Uterus (tissue), 4 donors: Measurements from ENCODE around the gene NUMA1. TPM values are rescaled to one million over a fixed set of nuclear protein-coding genes. Genes with fewer than 3 reads are reported as not detected.

ENCODE experiments used
- DNase-seq, 2 donors: peaks; one replicate each; pipeline ENCODE4 v3.0.0-alpha.2; 2019 to 2020
- H3K27ac ChIP-seq, 2 donors: fragments of 200-600 bp; sonication (generic); 1 replicate in 1 of 2; 2 replicates in 1 of 2; pipeline ENCODE4 v1.5.1; 2016 to 2018
- H3K27me3 ChIP-seq, 2 donors: fragments of 200-600 bp; sonication (generic); one replicate each; pipeline ENCODE4 v1.5.1; 2018 to 2019; ENCODE audit warnings: control low read depth in 1 of 2
- H3K36me3 ChIP-seq, 2 donors: fragments of 200-600 bp; sonication (generic); one replicate each; pipeline ENCODE4 v1.5.1; 2019; ENCODE audit warnings: control low read depth in 1 of 2
- H3K4me1 ChIP-seq, 2 donors: fragments of 200-600 bp; sonication (generic); one replicate each; pipeline ENCODE4 v1.5.1; 2018 to 2019; ENCODE audit warnings: control low read depth in 1 of 2
- H3K4me3 ChIP-seq, 2 donors: fragments of 200-600 bp; sonication (generic); 1 replicate in 1 of 2; 2 replicates in 1 of 2; pipeline ENCODE4 v1.5.1; 2018 to 2019; ENCODE audit warnings: mild to moderate bottlenecking in 1 of 2
- H3K9me3 ChIP-seq, 2 donors: fragments of 200-600 bp; sonication (generic); one replicate each; pipeline ENCODE4 v1.5.1; 2019; ENCODE audit warnings: control low read depth in 1 of 2
- POLR2A ChIP-seq, 2 donors: fragments of 450-650 bp; IDR thresholded peaks; one replicate each; pipeline ENCODE4 v1.6.1; 2016; ENCODE audit warnings: antibody characterized with exemption in 2 of 2, mild to moderate bottlenecking in 1 of 2, moderate library complexity in 1 of 2
- intact Hi-C: fragments of 100-400 bp; cut with DNase I; formaldehyde crosslinking; loops from one replicate; pipeline ENCODE4 v1.15.1; 2023; ENCODE audit warnings: low total_unique reads
- total RNA-seq, 4 donors: library from RNA; depleted of rRNA in 3 of 4; stranded (reverse); fragments of >200 nt in 3 of 4; gene quantifications; one replicate each; pipeline versions ENCODE4 v1.1.0 to v1.2.4, GENCODE V29; 2014 to 2023
- TF ChIP-seq, protein P1 (sequence below), 4 experiments: fragments of 200-600 bp in 2 of 4; fragments of 450-650 bp in 2 of 4; sonication (generic) in 2 of 4; IDR thresholded peaks; one replicate each; pipeline ENCODE4 v1.5.1; 2016 to 2019; ENCODE audit warnings: antibody characterized with exemption in 4 of 4, mild to moderate bottlenecking in 2 of 4, moderate library complexity in 1 of 4
- donor health status: DM: yes; HTN: yes; CAD: no.

NUMA1 gene
- total RNA-seq, 4 donors from 2014 or later: 159 to 365 (median 303) TPM

DNA sequence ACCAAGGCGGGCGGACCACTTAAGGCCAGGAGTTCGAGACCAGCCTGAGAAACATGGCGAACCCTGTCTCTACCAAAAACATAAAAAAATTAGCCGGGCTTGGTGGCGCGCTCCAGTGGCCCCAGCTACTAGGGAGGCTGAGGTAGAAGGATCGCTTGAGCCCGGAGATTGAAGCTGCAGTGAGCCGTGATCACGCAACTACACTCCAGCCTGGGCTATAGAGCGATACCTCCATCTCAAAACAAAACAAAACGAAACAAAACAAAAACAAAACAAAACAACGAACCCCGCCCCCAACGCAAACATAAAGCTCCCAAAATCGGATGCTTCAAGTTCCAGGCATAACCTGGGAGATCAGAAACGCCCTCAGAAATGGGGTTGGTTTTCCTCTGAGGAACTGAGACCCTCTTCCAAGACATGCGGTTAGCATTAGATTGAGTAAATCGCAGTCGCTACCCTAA lies 872 bp upstream of the NUMA1 start:
- Histone ChIP-seq H3K36me3 (no peaks in the 10 kb centered on the region), H3K27ac (peak overlapping the region; percentile 88 to 91), H3K4me3 (peak overlapping the region; percentile 79 to 82), H3K9me3 (no peaks in the 10 kb centered on the region), H3K27me3 (no peaks in the 10 kb centered on the region), H3K4me1 (no peaks in the 10 kb centered on the region)
- intact Hi-C loops: no loop called here
- no peak for DNase-seq
- TF ChIP-seq POLR2A (IDR thresholded peaks at IDR 0.05): no peak
- TF ChIP-seq, protein P1, sequence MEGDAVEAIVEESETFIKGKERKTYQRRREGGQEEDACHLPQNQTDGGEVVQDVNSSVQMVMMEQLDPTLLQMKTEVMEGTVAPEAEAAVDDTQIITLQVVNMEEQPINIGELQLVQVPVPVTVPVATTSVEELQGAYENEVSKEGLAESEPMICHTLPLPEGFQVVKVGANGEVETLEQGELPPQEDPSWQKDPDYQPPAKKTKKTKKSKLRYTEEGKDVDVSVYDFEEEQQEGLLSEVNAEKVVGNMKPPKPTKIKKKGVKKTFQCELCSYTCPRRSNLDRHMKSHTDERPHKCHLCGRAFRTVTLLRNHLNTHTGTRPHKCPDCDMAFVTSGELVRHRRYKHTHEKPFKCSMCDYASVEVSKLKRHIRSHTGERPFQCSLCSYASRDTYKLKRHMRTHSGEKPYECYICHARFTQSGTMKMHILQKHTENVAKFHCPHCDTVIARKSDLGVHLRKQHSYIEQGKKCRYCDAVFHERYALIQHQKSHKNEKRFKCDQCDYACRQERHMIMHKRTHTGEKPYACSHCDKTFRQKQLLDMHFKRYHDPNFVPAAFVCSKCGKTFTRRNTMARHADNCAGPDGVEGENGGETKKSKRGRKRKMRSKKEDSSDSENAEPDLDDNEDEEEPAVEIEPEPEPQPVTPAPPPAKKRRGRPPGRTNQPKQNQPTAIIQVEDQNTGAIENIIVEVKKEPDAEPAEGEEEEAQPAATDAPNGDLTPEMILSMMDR (IDR thresholded peaks at IDR 0.05): no peak

DNA sequence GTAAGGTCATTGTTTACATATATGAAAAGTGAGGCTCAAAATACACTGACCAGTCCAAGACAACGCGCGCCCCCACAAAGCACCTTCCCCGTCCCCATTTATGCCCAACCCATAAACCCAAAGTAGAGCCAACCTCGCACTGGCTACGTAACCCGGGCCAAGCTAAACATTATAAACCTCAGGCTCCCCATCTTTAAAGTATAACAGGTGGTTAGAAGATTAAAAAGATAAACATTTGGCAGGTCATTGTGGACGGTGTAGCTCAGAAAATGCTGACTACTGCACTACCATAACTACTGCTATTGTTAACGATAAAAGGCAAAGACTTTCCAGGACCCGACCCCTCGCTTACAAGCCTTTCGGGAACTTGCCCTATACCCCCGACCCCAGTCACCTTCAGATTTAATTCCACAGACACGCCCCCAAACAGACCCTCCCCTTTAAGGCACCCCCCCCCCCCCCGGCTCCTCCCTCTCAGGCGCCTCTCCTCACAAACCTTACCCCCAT lies 470 bp downstream of the NUMA1 start:
- peak overlapping the region; percentile 79 to 82 for H3K4me3 ChIP-seq
- no peak for TF ChIP-seq POLR2A (IDR thresholded peaks at IDR 0.05)
- TF ChIP-seq, protein P1 (IDR thresholded peaks at IDR 0.05): no peak
- no peak for DNase-seq
- H3K27ac ChIP-seq: peak overlapping the region; percentile 88 to 91
- H3K36me3 ChIP-seq: no peaks in the 10 kb centered on the region
- intact Hi-C loops: loop anchor here (5.0 kb wide), 1 partner anchor 38 kb away; no protein-coding TSS in a partner anchor
- no peaks in the 10 kb centered on the region for H3K4me1 ChIP-seq
- no peaks in the 10 kb centered on the region for H3K27me3 ChIP-seq
- no peaks in the 10 kb centered on the region for H3K9me3 ChIP-seq

GRCh38 chr11:72078477-72078876 lies 1.9 kb downstream of the NUMA1 start:
- no peak overlapping the region for H3K4me3 ChIP-seq
- no peaks in the 10 kb centered on the region for H3K9me3 ChIP-seq
- intact Hi-C loops: loop anchor here (5.0 kb wide), 1 partner anchor 36 kb away; no protein-coding TSS in a partner anchor
- no peaks in the 10 kb centered on the region for H3K27me3 ChIP-seq
- no peak for DNase-seq
- no peak for TF ChIP-seq POLR2A (IDR thresholded peaks at IDR 0.05)
- TF ChIP-seq, protein P1 (IDR thresholded peaks at IDR 0.05): no peak
- peak overlapping the region; percentile 88 to 91 for H3K27ac ChIP-seq
- no peaks in the 10 kb centered on the region for H3K36me3 ChIP-seq
- H3K4me1 ChIP-seq: no peaks in the 10 kb centered on the region

DNA sequence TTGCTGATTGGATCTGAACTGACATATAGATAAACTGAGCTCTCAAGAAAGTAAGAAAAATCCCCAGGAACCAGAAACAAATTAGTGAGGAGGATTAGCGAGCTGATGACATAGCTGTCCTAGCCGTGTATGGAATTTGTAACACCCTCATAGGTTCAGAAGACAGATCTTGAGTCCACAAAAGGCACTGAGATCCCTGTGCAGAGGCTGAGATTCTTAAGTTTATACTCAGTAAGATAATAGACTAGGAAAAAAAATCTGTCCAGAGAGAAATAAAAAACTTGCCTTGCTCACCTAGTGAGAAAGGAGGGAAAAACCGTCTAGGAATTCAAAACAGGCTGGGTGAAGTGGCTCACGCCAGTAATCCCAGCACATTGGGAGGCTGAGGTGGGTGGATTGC lies 4.6 kb downstream of the NUMA1 start:
- Histone ChIP-seq H3K4me1 (no peaks in the 10 kb centered on the region), H3K27ac (no peak overlapping the region), H3K27me3 (no peaks in the 10 kb centered on the region), H3K4me3 (no peak overlapping the region), H3K9me3 (no peaks in the 10 kb centered on the region), H3K36me3 (no peaks in the 10 kb centered on the region)
- TF ChIP-seq, protein P1 (IDR thresholded peaks at IDR 0.05): no peak
- no peak for TF ChIP-seq POLR2A (IDR thresholded peaks at IDR 0.05)
- no peak for DNase-seq
- intact Hi-C loops: loop anchor here (5.0 kb wide), 1 partner anchor 33 kb away; no protein-coding TSS in a partner anchor

GRCh38 chr11:72075109-72075508 lies 5.2 kb downstream of the NUMA1 start:
- no peaks in the 10 kb centered on the region for H3K27me3 ChIP-seq
- no peak for DNase-seq
- H3K9me3 ChIP-seq: no peaks in the 10 kb centered on the region
- no peak for TF ChIP-seq POLR2A (IDR thresholded peaks at IDR 0.05)
- TF ChIP-seq, protein P1 (IDR thresholded peaks at IDR 0.05): no peak
- H3K4me3 ChIP-seq: no peak overlapping the region
- intact Hi-C loops: loop anchor here (5.0 kb wide), 1 partner anchor 33 kb away; no protein-coding TSS in a partner anchor
- no peak overlapping the region for H3K27ac ChIP-seq
- peaks cover 0 to 4% of the 10 kb centered on the region in 2 donors for H3K4me1 ChIP-seq
- no peaks in the 10 kb centered on the region for H3K36me3 ChIP-seq
